HFFc6 (cell line): ENCODE data around the gene LYPD8. TPM values are rescaled to one million over a fixed set of nuclear protein-coding genes. Genes with fewer than 3 reads are reported as not detected.

Experiments used
- DNase-seq: peaks from one replicate; pipeline ENCODE4 v3.0.0-alpha.2; 2018
- H3K27ac Mint-ChIP-seq: 2 replicates; pipeline ENCODE4 v1.8.0; 2020; ENCODE audit warnings: mild to moderate bottlenecking, mixed read lengths
- H3K27me3 Mint-ChIP-seq: 2 replicates; pipeline ENCODE4 v1.8.0; 2021; ENCODE audit warnings: mild to moderate bottlenecking, moderate library complexity, mixed read lengths; ENCODE audit not compliant: insufficient read depth
- H3K36me3 Mint-ChIP-seq: 2 replicates; pipeline ENCODE4 v1.8.0; 2021; ENCODE audit warnings: low read depth, mixed read lengths
- H3K4me1 Mint-ChIP-seq: 2 replicates; pipeline ENCODE4 v1.8.0; 2020; ENCODE audit warnings: low read depth, mixed read lengths
- H3K4me3 Mint-ChIP-seq: 2 replicates; pipeline ENCODE4 v1.8.0; 2020; ENCODE audit warnings: mild to moderate bottlenecking, moderate library complexity, mixed read lengths
- H3K9me3 Mint-ChIP-seq: 2 replicates; pipeline ENCODE4 v1.8.0; 2020; ENCODE audit warnings: mild to moderate bottlenecking, mixed read lengths
- total RNA-seq, 6 experiments: library from RNA; stranded (reverse); fragmentation: NEBNext Ultra II Directional; extraction: Animal tissue kit (Norgen Biotek cat#: 25700); gene quantifications; 2 replicates in 1 of 6; 3 replicates in 5 of 6; pipeline ENCODE4 v1.2.3, GENCODE V29; 2021
- TF ChIP-seq, protein P1 (sequence below): fragments of 200-600 bp; sonication (generic); IDR thresholded peaks from 2 replicates; pipeline ENCODE4 v1.5.0; 2021; ENCODE audit warnings: antibody characterized with exemption, mild to moderate bottlenecking

The LYPD8 gene
- total RNA-seq, 6 experiments from 2014 or later, result 0.14 to 0.58 (median 0.25) TPM; not detected in 2

DNA sequence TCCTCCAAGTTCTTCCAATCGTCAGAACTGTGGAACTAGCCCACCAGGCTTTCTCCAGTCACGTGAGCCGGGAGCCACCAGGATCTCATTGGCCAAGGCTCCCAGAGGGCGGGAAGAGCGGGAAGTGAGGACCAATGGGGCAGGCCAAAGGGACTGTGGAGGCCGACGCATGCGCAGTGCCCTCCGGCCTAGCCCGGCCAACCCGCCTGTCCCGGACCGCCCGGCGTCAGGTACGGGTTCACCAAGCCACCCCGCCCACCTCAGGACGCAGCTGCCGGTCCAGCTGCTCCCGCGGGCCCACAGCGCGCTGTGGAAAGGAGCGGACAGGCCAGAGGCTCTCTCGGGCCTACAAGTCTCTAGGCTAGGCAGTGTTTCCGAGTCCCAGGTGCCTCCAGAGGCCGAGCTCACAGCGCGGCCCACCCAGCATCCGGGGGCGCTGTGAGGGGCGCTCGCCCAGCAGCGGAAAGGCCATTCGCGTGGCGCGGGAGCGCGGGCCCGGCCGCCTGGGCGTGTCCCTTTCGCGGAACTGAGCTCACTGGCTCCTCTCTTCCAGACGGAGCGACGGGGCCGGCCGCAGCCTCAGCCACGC lies 63.9 kb downstream of the LYPD8 start:
- H3K9me3 Mint-ChIP-seq, result peaks cover 48% of the 10 kb centered on the region
- DNase-seq, result no peak
- H3K27me3 Mint-ChIP-seq, result no peaks in the 10 kb centered on the region; the same call in 1 of the 2 replicates
- H3K36me3 Mint-ChIP-seq, result peaks cover 5% of the 10 kb centered on the region
- no peak overlapping the region for H3K27ac Mint-ChIP-seq
- H3K4me1 Mint-ChIP-seq, result 0 out of 2 replicates have a peak, but pooled peaks cover 5% of the 10 kb centered on the region
- TF ChIP-seq, protein P1, sequence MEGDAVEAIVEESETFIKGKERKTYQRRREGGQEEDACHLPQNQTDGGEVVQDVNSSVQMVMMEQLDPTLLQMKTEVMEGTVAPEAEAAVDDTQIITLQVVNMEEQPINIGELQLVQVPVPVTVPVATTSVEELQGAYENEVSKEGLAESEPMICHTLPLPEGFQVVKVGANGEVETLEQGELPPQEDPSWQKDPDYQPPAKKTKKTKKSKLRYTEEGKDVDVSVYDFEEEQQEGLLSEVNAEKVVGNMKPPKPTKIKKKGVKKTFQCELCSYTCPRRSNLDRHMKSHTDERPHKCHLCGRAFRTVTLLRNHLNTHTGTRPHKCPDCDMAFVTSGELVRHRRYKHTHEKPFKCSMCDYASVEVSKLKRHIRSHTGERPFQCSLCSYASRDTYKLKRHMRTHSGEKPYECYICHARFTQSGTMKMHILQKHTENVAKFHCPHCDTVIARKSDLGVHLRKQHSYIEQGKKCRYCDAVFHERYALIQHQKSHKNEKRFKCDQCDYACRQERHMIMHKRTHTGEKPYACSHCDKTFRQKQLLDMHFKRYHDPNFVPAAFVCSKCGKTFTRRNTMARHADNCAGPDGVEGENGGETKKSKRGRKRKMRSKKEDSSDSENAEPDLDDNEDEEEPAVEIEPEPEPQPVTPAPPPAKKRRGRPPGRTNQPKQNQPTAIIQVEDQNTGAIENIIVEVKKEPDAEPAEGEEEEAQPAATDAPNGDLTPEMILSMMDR, result no peak
- no peak overlapping the region for H3K4me3 Mint-ChIP-seq

Other genes starting within 250 kb of the LYPD8 start
- gene OR2G6, start 247.7 kb downstream of the LYPD8 start, total RNA-seq, result not detected
- gene OR2T29, start 193.0 kb downstream of the LYPD8 start, total RNA-seq, result not detected
- not detected for gene OR2T34, start 181.0 kb downstream of the LYPD8 start, total RNA-seq
- gene OR2T10, start 158.1 kb downstream of the LYPD8 start, total RNA-seq, result not detected
- not detected for gene OR2T11, start 120.7 kb downstream of the LYPD8 start, total RNA-seq
- gene OR2T35, start 110.5 kb downstream of the LYPD8 start, total RNA-seq, result not detected
- not detected for gene OR2T27, start 100.2 kb downstream of the LYPD8 start, total RNA-seq
- gene OR14I1, start 53.0 kb downstream of the LYPD8 start, total RNA-seq, result not detected
- 10 to 100 TPM; 29.8 to 42.1 (median 32.2) TPM for gene SH3BP5L, start 70.2 kb upstream of the LYPD8 start, total RNA-seq
- gene ZNF672, start 82.5 kb upstream of the LYPD8 start, total RNA-seq, result 10 to 100 TPM; 13.8 to 20.8 (median 17.6) TPM
- 10 to 100 TPM; 18.4 to 28.9 (median 21.1) TPM for gene ZNF692, start 103.3 kb upstream of the LYPD8 start, total RNA-seq
- 1 to 10 TPM; 3.4 to 4.7 (median 3.6) TPM for gene PGBD2, start 150.5 kb upstream of the LYPD8 start, total RNA-seq